Posterior vena cava (tissue), 2 donors: Measurements from ENCODE around the gene HELT. TPM values are rescaled to one million over a fixed set of nuclear protein-coding genes. Genes with fewer than 3 reads are reported as not detected.

Experiments
- total RNA-seq, 2 donors: library from RNA; stranded (reverse); fragmentation: NEBNext Ultra II Directional; extraction: Animal tissue kit (Norgen Biotek cat#: 25700); gene quantifications; one replicate each; pipeline ENCODE4 v1.2.1, GENCODE V29; 2021
- donor health status: DM: yes; HTN: yes; CAD: no.
- donor health status: DM: yes; HTN: yes; CAD: no.

Gene HELT
- total RNA-seq, 2 donors from 2014 or later = not detected

Other genes with a start within 250 kb of the HELT start
- gene ACSL1, start 192.5 kb upstream of the HELT start, total RNA-seq = 10 to 100 TPM; 92.4 to 95.4 TPM
- gene SLC25A4, start 124.8 kb downstream of the HELT start, total RNA-seq = 10 to 100 TPM; 61.2 to 70.4 TPM
- 10 to 100 TPM; 42.6 to 52.9 TPM for gene CFAP97, start 185.5 kb downstream of the HELT start, total RNA-seq
- gene SNX25, start 191.1 kb downstream of the HELT start, total RNA-seq = 10 to 100 TPM; 19.9 to 20.3 TPM